Measurements from ENCODE around the gene NUP88.

The NUP88 gene

GRCh38 chr17:5418858-5419355 lies 555 bp downstream of the NUP88 start:
- peak; percentile 44 for DNase-seq

DNA sequence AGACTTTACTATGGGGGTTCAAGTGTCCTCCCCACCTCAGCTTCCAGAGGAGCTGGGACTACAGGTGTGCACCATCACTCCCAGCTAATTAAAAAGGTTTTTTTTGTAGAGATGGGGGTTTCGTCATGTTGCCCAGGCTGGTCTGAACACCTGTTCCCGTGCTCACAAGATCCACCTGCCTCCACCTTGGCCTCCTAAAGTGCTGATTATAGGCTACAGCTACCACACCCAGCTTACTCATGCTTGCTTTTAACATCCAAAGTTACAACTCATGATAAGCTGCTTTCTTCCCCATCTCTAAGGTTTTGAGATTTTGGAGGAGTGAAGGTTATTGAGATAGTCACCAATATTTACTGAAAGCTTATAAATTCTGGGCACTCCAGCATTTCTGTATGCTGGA lies 2.6 kb downstream of the NUP88 start:
- no peak for DNase-seq

DNA sequence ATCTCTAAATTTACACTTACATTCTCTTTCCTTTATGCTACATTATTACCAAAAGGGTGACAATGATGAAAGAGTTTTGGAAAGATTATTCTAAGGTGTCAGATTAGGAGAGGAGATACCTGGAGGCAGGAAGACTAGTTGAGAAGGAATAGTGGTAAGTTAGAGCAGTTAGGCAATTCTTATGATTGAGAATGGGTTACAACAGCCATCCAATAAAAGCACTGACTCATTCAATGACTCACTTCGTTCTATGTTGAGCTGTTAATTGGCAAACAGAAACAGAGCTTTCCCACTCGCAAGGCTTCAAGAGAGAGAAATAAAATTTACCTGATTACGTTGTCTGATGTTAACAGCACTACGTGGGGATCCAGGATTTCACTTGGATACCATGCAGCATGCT lies 5.8 kb downstream of the NUP88 start:
- DNase-seq: no peak

DNA sequence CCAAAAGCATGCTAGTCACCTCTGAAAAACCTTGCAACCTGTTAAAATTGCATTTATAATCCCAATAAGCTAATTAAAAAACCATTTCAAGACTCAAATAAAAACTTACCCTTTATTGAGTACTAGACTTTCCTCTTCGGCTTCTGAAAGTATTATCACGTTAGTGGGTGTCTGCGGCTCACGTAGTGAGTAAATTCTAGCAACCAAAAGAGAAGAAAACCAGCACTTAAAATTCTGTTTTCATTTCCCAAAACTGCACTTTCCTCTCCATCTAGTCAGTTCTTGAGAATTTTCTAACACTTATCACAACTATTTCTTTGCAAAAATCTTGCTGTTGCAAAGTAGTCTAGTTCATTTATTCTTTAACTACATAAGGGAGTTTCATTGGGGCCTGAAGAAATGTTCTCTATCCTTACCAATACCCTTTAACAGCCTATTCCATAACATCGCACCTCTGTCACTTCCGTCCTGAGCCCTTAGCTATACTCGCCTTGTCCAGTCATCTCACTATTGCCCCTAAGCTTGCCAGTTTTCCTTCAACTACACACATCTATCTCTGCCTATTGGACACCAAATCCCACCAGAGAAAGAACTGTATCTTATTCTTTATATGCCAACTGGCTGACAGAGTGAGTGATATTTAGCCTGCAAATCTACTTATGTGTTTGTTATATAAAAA lies 8.7 kb downstream of the NUP88 start:
- no peak for DNase-seq

GRCh38 chr17:5408186-5408585 lies 11.3 kb downstream of the NUP88 start:
- no peak for DNase-seq

DNA sequence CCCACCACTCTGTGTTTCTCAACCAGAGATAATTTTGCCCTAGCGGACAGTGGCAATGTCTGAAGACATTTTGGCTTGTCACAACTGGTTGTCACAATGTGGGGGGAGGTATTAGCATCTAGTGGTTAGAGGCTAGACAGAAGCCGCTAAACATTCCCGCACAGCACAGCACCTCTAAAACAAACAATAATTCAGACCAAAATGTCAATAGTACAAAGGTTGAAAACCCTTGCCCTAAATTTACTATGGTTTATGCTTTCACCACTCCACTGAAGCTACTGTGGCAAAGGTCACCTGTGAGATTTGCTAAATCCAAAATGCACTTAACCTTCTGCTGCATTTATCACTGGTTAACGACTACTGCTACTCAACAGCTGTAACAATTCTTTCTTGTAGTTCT lies 14.1 kb downstream of the NUP88 start:
- no peak for DNase-seq

DNA sequence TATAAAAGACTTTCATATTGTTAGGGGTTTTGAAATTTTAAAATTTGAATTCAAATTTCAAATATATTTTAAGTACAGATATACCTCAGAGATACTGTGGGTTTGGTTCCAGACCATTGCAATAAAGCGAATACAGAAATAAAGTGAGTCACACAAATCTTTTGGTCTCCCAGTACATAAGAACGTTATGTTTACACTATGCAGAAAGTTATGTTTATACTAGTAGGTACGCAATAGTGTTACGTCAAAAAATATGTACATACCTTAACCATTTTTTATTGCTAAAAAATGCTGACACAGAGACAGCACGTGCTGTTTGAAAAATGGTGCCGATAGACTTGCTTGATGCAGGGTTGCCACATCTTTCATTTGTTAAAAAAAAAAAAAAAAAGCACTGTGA lies 19.7 kb downstream of the NUP88 start:
- DNase-seq: no peak

DNA sequence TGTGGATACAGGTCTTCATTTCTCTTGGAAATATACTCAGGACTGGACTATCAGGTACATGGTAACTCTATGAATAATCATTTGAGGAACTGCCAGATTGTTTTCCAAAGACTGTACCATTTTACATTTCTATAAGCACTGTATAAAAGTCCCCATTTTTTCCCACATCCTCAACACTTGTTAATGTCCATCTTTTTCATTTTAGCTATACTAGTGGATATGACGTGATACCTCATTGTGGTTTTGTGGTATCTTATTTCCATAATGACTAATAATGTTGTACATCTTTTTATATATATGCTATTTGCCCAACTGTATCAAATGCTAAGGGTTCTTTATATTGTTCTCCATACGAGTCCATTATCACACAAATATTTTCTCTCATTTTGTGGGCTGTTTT lies 22.9 kb downstream of the NUP88 start:
- no peak for DNase-seq

- no peak for DNase-seq
Measured at GRCh38 chr17:5391678-5392077, 27.8 kb downstream of the NUP88 start.

- DNase-seq: no peak
Measured at GRCh38 chr17:5381542-5381941, 37.9 kb downstream of the NUP88 start.

GRCh38 chr17:5380491-5381135 lies 38.8 kb downstream of the NUP88 start:
- no peak for DNase-seq

DNA sequence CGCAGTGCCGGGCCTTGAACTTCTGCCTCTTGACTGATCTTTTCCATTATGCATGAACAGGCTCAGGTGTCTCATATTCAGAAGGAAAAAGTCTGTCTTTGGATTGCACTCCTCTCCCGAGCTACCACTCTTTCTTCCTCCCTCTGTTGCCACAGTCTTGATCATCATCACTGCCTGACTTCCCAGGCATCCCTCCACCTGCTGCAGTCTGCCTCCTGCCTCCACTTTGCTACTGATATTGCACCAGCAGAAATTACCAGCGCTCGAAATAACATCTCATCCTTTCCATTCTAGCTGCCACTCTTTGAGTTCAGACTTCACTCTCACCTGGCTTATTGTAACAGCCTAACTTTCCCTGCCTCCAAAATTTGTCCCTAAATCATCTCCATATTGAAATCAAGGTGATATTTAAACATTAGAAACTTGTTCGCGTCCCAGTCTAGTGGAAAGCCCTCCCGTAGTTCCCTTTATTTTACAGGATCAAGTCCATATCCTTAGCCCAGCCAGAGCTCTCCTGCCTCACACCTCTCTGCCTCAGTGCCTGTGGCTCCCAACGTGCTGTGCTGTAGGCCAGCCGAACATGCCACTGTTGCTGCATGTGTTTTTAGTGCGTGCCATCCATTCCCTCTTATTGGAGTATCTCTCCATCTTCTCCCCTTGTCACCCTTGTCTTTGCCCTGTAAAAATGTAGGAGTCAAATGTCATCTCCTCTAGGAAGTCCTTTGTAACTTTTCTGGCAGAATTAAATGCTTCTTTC lies 39.9 kb downstream of the NUP88 start:
- no peak for DNase-seq

DNA sequence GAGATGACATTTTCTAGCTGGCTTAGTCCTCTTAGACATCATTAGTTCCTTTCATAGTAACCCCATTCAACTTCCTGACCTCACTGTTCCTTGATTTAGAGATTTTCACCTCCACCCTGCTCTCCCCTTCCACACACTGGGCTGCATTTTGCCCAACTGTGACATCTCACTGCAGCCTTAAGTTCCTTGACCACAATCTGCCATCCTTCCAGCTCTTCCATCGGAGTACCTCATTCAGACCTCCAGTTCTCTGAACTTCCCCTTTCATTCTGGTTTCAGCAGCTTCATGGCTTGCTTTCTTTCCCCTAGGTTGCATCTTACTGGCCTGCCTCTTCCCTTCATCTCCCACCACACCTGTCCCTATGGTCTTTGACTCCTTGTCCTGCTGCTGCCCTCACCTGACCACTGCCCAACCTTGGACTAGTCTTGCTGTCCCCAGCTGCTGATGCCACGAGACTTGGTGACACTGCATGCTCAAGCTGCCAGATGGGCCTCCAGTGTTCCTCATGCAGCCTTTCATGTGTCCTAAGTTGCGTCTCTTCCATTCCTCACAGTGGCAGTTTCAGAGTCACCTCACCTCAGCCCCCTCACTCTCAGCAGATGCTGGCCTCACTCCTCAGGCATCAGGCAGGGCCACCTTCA lies 40.8 kb downstream of the NUP88 start:
- no peak for DNase-seq

GRCh38 chr17:5373112-5373511 lies 46.4 kb downstream of the NUP88 start:
- DNase-seq: no peak

- no peak for DNase-seq
Measured at GRCh38 chr17:5370411-5370810, 49.1 kb downstream of the NUP88 start.

DNA sequence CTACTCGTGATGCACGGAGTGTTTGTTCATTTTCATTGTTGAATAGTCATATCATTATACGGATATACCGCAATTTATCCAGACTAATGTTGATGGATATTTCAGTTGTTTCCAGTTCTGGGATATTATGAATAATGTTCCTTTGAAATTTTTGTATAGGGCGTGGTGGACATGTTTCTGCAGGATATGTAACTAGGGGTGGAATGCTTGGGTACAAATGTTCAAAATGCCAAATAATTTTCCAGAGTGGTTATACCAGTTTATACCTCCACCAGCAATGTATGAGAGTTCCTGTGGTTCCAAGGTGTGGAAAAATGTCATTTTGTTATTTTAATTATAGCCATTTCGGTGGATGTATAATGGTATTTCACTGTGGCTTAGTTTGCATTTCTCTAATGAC lies 53.6 kb downstream of the NUP88 start:
- DNase-seq: no peak

DNA sequence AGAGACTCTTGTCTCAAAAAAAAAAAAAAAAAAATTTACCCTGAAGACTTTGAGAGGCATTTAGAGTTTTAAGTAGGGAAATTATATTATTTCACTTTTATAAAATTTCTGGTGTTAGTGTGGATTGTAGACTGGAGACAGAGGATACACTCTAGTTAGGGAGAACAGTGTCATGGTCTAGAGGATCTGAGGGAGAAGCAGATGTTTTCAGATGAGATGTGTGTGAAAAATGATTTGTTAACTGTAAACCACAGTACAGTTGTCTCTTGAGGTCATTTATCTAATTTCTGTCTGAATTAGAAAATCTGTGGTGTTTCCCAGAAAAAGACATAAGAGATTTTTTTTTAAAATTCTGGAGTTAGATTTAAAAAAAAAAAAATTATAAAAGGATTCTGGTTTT lies 54.8 kb downstream of the NUP88 start:
- DNase-seq: no peak

GRCh38 chr17:5364156-5364555 lies 55.3 kb downstream of the NUP88 start:
- DNase-seq: no peak

DNA sequence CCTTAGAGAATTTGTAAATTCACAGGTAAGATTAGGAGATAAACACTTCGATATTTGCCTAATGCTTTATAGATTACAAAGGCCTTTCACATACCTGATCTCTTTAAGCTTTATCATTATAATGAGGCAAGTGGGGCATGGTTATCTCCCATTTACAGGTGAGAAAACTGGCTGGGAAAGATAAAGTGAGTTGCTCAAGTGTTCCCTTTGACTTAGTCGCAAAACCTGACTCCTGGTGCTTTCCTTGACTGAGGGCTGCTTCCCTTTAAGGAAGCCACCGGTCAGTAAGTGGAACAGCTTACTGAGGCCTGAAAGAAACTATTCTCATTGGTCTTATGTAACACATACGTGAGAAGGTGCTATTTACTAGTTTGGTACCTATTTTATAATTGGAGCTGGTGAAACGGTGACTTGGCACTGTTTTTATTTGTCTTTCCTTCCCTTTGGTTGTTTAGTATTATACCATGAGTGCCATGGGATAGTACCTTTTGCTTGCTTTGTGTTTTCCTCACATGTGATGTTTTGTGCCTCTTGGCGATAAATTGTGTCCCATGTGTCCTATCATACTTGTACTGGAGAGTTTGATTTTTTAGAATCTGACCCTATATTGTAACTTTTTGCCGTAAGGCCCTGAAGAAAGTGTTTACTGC lies 57.2 kb downstream of the NUP88 start:
- no peak for DNase-seq

DNA sequence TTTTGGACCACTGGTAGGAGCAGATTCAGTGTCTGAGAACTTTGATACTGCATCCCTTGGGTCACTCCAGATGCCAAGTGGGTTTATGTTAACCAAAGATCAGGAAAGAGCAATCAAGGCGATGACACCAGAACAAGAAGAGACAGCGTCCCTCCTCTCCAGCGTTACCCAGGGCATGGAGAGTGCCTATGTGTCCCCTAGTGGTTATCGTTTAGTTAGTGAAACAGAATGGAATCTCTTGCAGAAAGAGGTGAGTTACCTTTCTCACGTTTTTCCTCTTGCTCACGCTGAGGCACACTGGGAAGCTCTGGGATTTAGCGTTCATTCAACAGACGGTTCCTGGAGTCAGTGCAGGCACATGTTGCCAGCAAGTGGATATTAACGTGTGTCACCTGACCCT lies 58.0 kb downstream of the NUP88 start:
- no peak for DNase-seq

DNA sequence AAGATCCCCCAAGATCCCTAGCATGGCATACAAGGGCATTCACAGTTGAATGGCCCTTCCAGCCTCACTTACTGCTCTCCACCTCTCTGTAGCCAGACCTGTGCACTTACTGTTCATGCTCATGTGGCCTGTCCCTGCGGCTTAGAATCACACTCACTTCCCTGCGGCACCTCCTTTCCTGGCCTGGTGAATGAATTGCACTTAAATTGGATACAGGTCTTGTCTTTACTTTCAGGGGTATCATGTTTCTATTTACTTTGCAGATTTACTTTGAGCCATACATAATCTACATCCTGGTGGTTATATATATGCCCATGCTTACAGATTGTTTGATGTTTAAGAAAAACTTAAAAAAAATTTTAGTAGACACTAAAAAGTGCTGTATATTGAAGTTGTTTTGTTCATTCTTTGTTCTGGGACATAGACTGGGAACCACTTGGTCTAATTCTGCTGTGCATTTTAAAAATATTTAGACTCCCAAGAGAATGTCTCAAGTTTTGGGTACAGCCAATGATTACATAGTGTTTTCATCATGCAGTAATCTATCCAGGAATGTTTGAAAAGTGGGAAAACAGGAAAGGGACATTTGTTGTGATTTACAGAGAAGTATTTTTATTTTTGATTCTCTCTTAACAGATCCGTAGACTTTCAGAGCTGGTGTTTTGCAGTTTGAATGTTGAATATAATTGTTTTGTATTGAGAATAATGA lies 63.9 kb downstream of the NUP88 start:
- no peak for DNase-seq

- no peak for DNase-seq
Measured at GRCh38 chr17:5354886-5355415, 64.5 kb downstream of the NUP88 start.
